ENCODE measurements around the gene UNCX.

Gene UNCX

DNA sequence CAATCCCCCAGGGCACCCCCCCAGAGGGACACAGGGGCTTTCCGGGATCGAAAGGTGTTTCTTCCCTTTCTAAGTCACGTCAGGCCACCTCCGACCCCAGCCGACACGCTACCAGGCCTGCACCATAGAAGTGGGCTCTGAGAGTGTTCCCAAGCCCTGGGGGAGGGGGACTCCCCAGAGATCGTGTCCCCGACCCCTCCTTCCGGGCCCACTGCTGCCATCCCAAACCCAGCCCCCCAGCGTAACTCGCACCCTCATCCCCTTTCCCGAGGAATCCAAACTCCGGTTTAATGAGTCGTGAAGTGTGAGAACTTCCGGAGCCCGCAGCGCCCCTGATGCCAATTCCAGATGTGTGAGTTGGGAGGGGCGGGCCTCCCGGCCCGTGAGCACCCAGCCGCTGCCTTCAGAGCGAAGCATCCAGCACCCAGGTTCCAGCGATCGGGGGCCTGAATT lies 11.3 kb downstream of the UNCX start:
- no peak for DNase-seq (ENCODE audit: low read depth in 3 of 3)

DNA sequence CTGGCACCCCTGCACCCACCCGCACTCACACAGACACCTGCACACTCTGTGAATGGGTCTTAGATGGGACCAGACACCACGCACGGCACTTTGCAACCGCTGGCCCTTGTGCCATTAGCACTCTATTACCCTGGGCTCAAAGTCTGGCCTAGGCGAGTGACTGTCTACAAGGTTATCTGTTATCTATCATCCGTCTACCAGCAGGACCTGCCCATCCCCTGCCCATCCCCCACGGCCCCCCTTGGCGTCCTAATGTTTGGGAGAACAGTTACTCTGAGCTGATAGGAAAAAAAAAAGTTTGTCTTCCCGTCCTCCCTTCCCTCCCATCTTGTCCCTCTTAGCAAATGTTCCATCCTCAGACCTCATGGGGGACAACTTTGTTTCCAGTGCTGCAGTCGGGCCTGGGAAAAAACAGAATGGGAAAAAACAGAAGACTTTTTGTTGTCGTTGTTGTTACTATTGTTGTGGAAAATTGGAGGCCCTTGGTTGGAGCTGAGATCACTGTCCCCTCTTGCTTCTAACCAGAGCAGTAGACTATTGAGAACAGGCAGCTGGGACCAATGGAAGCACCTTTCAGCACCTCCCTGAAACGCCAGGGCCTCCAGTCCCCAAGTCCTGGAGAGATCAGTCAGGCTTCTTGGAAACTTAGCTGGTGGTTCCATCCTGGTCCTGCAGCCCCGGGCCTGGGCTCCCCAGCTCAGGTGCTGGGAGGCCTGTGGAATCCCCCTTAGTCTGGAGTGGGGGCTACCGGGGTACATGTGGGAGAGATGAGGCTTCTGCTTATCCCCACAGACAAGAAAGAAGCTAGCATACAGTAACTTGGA lies 12.2 kb downstream of the UNCX start:
- DNase-seq (ENCODE audit: low read depth in 3 of 3): no peak

DNA sequence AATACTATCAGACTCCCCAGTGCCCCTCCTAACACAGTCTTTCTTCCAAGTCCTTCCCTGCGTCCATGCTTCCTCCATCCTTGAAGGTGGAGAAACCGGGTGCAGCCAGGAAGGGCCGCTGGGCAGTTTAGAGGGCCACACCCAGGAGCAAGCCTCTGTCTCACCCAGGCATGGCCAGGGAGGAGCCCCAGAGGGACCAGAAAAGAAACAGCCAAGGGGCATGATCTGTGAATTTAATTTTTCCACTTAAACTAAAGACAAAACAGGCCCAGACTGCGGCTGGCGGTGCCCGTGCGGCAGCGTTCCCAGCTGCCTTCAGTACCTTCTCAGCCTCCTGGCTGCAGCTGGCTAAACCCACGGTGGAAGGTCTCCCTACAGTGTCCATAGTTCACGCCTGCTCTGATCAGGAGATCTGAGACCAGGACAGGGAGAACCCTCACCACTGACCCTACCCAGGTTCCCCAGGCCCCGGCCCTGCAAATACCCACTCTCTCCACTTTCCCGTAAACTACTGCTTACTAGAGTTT lies 12.9 kb downstream of the UNCX start:
- no peak for DNase-seq (ENCODE audit: low read depth in 3 of 3)

DNA sequence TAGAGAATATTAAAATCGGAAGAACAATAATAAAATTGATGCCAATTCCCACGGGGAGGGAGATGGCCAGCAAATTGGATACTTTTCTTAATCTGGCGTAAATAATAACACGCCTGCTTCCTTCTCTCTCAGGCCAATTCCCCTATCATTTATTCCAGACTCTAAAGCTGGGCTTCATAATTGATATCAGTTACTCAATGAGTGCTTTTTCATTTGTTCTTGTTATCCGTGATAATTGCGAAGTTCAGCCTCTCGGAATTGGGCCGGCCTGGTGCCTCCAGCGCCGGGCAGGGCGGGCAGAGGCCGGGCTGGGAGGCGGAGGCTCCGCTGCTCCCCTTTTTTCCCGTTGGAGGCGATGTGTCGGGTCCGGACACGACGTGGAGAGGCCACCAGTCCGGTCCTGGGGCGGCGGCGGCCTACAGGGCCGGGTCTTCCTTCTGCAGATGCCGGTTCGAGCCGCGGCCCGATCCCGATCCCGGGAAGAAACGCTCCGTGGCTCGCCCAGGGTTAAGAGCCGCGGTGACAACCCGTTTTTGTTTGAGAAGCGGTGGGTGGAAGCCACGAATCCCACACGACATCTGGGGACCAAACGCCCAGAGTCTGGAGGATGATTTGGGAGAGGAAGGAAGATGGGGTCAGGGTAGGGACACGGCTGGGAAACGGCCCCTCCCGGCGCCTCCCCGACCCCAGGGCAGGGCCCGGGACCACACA lies 13.6 kb downstream of the UNCX start:
- no peak for DNase-seq (ENCODE audit: low read depth in 3 of 3)

DNA sequence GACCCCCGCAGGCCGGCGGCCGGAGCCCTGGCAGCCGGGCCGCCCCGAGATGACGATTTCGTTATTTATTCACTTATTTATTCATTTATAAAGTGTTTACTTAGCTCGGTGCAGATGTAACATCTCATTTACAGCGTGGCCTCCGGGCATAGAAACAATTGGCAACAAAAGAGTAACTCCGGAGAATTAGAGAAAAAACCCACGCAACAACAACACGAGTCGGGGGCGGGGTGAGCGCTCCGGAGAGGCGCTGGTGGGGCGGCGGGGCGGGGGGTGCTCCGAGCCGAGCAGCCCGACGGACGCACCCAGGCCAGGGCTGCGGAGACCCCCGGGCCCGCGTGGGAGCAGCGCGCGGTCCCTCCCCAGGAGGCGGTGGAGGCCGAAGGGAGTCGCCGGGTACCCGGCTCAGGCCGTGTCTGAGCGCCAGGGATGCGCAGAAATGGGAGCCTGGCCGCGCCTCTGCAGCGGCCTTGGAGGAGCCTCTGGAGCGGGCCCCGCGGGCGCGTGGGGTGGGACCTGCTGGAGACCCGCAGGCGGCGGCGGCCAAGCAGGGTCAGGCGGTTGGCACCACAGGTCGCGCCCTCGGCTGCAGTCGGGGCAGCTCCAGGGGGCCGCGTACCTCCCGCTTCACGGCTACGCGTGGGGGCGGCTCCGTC lies 14.3 kb downstream of the UNCX start:
- no peak for DNase-seq (ENCODE audit: low read depth in 3 of 3)

DNA sequence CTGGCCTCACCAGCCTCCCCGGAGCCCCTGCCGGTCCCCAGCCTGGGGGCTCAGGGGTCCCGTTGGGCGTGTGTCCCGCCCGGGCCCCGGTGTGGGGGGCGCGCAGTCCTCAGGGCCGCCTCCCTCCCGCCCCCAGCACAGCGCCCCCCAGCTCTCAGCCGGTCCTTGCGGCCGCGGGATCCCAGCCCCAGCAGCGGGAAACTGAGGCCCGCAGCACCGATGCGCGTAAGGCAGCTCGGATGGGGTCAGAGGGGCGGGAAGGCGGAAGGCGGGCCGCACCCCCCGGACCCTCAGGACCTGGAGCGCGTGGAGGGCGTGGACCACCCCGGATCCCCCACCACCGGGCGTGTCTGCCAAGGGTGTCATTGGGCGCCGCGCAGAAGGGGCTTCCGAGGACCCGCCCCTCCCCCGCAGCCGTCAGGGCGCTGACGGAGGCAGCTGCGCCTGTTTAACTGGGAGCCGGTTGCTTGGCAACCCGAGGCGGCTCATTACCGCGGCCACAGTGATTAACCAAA lies 14.9 kb downstream of the UNCX start:
- DNase-seq (ENCODE audit: low read depth in 3 of 3): no peak

DNA sequence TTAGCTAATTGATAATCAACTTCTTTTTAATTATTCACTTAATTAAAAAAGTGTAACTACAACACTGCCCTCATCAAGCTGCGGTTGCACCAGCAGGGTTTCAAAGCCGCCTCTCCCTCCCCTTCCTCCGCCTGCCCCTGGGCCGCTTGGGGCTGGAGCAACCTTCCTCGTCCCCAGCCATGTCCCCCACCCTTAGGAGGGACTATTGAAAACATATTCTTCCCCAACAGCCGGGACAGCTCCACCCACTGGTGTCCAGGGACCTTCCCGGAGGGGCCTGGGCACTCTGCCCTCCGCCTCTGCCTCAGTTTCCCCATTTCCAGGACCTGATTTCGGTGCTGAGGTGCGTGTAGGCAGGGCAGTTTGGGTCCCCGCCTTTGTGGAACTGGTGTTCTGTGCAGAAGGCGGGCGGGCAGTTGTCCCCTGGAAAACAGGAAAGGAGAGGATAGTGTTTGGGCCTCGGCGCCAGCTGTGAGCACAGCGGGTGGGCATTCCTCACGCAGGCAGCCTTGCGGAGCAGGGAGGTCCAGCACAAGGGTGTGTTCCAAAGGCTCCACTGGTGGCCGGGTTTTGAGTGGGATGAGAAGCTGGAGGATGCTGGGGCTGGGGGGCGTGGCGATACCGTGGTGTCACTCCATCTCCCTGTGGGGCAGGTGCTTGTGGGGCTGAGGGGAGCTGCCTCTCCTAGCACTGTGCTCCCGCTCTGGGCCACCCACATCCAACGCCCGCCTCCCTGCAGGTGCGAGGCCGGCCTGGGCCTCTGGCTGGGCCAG lies 15.7 kb downstream of the UNCX start:
- no peak for DNase-seq (ENCODE audit: low read depth in 3 of 3)

DNA sequence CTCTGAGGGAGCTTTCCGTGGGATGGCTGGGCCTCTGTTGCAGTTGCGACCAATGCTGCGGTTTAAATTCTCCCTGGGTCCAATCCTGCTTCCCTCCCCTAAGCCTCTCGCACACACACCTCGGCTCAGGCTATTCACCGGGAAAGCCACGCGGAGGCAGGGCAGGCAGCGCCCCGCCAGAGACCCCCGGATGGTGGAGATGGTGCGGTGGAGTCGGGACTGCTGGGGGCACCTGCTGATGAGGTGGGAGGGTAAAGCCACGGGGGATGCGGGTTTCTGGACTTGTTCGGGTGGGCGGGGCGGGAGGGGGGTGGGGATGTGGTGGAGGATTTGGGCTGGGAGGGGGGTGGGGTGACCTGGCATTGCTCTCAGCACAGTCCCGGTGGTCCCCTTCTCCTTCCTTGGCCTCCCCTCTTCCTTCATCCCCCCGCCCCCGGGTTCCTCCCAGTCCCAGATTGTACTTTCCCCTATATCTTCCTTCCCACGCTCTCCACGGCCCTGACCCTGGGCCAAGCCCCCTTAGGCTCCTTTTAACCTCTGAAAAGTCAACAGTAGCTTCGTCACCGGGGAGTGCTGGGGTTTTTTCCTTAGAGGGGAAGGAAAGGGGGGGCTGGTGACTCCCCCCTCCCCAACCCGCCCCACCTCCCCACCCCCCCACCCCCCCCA lies 16.4 kb downstream of the UNCX start:
- DNase-seq (ENCODE audit: low read depth in 3 of 3): no peak

DNA sequence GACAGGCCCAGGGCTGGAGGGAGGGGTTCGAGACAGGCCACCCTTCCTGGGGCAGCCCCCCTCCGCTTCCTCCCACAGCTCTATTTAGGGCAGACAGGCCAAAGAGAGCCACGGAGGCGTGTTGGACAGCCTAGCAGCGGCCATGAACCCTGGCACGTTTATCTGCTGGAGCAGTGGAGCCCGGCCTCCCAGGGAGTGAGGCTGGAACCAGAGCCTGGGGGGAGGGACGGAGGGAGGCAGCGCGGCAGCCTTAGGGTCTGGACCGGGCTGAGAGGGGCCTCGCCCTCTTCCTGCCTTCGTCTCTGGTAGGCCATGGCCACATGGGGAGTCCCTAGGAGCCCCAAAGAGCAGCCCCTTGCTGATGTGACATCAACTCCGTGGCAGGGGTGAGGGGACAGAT lies 17.1 kb downstream of the UNCX start:
- no peak for DNase-seq (ENCODE audit: low read depth in 3 of 3)

DNA sequence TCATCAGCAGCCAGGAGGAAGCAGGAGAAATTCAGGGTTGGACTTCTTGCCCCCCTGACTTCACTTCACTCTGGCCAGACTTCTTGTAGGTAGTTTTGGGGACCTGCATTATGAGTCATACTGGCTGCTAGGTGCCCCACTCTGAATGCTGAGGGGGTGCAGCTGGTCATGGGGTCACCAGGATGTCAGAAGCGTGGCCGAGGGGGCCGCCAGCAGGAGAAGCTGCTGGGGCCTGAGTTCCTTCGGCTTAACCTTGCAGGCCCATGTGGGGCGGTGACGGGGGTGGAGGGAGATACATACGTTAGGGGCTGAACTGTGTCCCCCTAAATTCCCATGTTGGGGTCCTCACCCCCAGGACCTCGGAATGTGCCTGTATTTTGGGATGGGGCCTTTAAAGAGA lies 18.2 kb downstream of the UNCX start:
- no peak for DNase-seq (ENCODE audit: low read depth in 3 of 3)

DNA sequence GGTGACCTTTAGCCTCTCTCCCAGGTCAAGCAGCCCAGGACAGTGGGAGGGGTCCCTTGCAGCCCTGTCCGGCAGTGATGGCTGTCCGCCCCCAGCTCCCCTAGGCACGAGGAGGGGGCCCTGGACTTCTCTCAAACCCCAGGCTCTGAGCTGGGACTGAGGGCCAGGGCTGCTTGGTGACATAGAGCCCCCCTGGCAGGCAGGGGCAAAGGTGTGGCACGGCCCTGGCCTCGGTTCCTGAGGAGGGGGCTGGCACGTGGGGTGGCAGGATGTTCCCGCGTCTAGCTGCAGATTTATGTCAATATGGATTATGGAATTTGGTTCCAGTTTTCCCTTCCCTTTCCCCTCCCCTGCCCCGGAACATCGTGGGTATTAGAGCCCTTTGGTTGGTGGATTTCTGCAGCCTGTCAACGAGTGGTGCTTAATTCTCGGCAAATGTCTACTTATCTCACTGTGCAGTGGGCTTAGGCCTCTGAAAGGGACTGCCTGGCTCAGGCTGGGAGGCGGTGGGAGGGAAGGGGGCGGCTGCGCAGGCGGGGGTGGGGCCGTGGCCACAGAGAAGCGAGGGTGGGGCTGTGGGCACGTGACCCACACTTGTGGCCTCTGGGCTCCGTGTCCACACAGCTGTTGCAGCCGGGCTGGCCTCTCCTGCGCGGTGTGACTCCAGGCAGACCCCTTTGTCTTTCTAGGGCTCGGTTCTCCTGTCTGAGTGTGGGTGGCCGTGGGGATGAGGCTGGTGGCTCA lies 19.3 kb downstream of the UNCX start:
- no peak for DNase-seq (ENCODE audit: low read depth in 3 of 3)

DNA sequence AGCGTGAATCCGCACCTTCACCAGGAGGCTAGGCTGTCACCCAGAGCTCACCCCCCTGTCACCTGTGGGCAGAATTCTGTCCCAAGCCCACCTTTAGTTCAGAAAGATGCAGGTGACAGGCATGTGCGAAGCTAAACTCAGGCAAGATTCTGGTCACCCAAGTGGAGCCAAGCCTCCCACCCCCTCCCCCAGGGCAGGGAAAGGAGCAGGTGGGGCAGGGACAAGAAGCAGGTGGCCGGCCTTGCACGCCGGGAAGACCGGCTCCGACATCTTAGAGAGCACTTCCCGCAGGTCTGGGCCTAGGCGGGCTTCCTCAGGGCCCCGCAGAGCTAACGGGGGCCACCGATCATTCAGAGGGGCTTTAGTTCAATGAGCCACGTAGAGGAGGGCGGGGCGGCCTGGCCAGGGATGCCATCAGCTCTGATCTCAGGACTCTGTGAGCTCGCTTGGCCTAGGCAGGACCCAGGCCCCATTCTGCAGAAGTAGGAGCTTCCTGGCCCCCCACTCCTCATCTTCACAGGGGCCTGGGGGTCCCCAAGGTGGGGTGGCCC lies 19.9 kb downstream of the UNCX start:
- no peak for DNase-seq (ENCODE audit: low read depth in 3 of 3)

DNA sequence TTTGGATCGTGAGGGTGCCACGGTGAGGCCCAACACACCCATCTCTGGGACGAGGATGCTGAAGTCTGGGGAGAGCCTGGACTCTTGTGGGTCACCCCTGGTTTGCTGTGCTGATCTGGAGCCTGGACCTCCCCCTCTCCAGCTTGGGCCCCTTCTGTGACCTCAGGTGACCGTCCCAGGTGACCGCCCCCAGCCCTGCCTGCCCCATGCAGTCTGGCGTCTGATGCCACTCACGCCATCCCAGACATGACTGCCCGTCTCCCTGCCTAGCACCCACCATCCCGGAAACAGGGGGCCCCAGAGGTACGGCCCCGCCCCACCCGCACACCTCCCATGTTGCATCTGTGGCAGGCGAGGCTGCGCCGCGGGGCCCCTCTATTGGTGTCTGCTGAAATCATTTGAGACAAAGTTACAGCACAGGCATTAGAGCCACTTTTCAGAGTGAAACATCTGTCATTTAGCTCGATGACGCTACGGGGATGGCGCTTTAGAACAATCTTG lies 21.1 kb downstream of the UNCX start:
- DNase-seq (ENCODE audit: low read depth in 3 of 3): no peak

DNA sequence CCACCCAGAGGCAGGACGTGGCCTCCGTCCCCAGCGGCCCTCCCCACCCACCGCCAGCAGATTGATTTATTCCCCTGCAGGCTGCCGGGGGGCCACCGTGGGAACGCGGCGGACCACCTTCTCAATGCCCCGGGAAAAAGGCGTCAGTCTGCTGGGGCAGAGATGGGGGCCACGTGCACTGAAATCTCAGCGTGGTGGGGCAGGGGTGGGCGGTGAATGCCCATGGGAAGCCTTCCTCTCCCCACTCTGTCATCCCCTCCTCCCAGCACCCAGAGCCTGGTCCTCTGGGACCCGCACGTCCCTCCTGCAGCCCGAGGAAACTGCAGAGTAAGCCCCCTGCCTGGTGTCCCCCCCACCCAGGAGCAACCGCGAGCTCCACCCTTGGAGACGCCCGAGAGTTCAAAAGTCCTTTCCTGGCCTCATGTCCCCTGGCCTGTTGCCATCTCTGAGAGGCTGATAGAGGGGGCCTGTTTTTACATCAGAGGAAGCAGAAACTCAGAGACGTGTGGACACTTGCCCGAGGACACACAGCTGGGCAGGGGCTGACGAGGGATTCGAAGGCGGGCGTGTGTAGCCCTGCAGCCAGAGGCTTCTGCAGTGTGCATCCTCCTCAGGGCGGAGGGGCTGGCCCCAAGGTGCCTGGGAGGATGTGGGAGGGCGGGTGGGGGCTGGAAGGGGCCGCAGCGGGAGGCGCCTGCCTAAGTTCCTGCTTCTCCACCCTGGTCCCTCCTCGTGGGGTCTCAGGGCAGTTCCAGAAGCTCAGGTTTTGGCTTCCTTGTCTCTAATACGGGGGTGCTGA lies 21.8 kb downstream of the UNCX start:
- no peak for DNase-seq (ENCODE audit: low read depth in 3 of 3)

DNA sequence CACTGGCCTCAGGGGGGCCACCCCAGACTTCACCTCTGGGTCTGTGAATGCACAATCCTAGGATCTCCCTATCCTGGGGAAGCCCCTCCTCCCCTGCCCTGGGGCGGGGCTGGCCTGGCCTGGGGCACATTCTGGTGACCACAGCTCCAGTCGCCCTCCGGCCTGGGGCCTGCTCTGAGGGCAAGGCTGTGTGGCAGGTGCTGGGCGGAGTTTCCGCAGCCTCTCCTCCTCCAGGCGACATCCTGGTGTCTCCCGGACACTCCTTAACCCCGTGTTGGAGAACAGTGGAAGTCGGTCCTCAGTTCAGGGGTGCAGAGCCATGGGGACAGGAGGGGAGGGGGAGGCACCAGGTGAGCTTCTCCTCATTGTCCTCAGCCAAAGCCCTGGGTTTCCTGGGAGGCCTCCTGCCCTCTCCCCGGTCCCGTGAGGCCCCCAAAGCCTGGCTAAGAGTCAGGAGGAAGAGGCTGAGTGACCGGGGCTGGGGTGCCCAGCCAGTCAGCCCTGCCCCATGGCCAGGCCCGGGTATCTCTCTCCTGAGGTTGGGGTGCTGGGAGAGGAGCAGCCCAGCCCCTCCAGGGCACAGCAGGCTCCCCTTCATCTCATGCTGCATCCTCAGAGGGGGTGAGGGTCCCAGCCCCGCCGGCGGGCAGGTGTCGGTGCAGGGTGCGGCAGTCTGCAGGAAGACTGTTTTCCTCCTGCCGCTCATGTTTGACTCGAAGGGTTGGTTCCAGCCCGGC lies 22.6 kb downstream of the UNCX start:
- no peak for DNase-seq (ENCODE audit: low read depth in 3 of 3)

DNA sequence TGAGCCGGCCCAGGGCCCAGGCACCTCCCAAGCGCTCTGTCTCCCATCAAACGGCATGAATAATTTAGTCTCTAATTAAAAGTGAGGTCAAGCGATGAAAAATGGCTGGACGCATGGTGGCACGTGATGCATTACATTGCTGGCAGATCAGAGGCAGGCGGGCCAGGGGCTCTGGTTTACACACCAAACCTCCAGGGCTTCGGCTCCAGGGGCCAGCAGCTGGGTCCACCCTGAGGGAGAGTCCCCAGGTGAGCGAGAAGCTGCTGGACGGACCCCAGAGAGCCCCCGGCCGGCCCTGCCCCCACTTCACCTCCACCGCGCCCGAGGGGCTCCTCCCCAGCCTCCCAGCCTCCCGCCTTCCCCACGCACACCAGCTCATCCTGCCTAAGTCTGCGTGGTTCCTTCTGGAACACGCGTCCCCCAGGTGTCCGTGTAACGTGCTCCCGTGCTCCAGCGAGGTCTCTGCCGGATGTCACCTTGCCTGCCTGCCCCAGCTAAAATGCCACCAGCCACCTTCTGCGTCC lies 23.2 kb downstream of the UNCX start:
- DNase-seq (ENCODE audit: low read depth in 3 of 3): no peak

DNA sequence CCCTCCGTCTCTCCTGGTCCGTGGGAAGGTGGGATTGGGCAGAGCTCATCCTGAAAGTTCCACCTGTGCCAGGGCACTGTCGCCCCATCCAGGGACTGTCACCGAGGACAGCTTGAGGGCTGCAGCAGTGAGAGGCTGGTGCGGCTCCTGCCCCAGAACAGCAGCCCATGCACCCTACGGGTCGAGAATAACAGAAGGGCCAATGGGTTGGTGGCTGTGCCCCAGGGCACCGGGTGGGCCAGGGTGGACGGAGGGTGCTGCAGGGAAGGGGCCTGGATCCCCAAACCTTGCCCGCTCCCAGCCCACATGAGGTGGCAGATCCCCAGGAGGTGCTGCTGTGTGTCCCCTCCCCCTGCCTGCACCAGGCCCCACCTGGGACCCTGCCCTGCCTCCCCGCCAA lies 23.9 kb downstream of the UNCX start:
- no peak for DNase-seq (ENCODE audit: low read depth in 3 of 3)

DNA sequence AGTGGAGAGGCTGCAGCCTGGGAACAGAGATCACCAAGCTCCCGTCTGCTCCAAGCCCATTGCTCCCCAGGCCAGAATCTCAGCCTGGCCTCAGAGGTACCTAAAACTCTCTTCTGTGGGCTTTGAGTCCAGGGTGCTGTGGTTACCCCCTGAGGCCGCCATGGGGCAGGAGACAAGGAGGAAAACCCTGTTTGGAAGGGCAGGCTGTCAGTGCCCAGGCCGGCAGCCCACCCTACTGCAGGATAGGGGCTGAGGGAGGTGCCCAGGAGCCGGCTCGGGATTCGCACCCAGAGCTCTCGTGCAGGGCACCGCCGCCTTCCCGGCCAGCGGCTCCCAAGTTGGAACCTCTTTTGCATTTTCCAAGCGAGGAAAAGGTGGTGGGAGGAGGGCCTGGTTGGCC lies 24.5 kb downstream of the UNCX start:
- no peak for DNase-seq (ENCODE audit: low read depth in 3 of 3)
